Cortex of kidney (tissue), 1 donor: ENCODE results near the gene WNT10A.

ENCODE experiments used
- DNase-seq: peaks from one replicate; lab custom pipeline; 2025; lab: John Stamatoyannopoulos, UW

Gene WNT10A

GRCh38 chr2:218877331-218877730, 3.3 kb upstream of the WNT10A start:
- DNase-seq, result no peak

GRCh38 chr2:218877891-218878290, 2.8 kb upstream of the WNT10A start:
- DNase-seq, result no peak

- DNase-seq, result no peak
These were observed 2.2 kb upstream of the WNT10A start for GRCh38 chr2:218878486-218878885.

GRCh38 chr2:218878926-218879761, 1.5 kb upstream of the WNT10A start:
- no peak for DNase-seq

GRCh38 chr2:218879776-218880101, 913 bp upstream of the WNT10A start:
- DNase-seq, result no peak

- DNase-seq, result no peak
These were observed 375 bp downstream of the WNT10A start for GRCh38 chr2:218880859-218881594.

- no peak for DNase-seq
These were observed 1.2 kb downstream of the WNT10A start for GRCh38 chr2:218881744-218882460.

- no peak for DNase-seq
These were observed 1.8 kb downstream of the WNT10A start for GRCh38 chr2:218882461-218882816.

GRCh38 chr2:218882866-218883366, 2.3 kb downstream of the WNT10A start:
- DNase-seq, result no peak

- no peak for DNase-seq
These were observed 3.1 kb downstream of the WNT10A start for GRCh38 chr2:218883491-218884490.

- no peak for DNase-seq
These were observed 3.9 kb downstream of the WNT10A start for GRCh38 chr2:218884519-218884918.

- DNase-seq, result no peak
These were observed 5.6 kb downstream of the WNT10A start for GRCh38 chr2:218885981-218886947.

- DNase-seq, result no peak
These were observed 6.4 kb downstream of the WNT10A start for GRCh38 chr2:218887079-218887478.

- no peak for DNase-seq
These were observed 7.7 kb downstream of the WNT10A start for GRCh38 chr2:218888341-218888740.

GRCh38 chr2:218889937-218890336, 9.3 kb downstream of the WNT10A start:
- DNase-seq, result no peak

GRCh38 chr2:218890369-218890768, 9.7 kb downstream of the WNT10A start:
- no peak for DNase-seq

GRCh38 chr2:218891275-218892135, 10.9 kb downstream of the WNT10A start:
- no peak for DNase-seq

GRCh38 chr2:218892693-218893348, 12.2 kb downstream of the WNT10A start:
- DNase-seq, result no peak
